Bronchus fibroblast of lung (primary cell): ENCODE data around the gene KCNRG. TPM values are rescaled to one million over a fixed set of nuclear protein-coding genes. Genes with fewer than 3 reads are reported as not detected.

Experiments used
- total RNA-seq: library from RNA; depleted of rRNA; stranded (reverse); fragments of >200 nt; gene quantifications from 2 replicates; pipeline ENCODE4 v1.2.3, GENCODE V29; 2015

The KCNRG gene, protein sequence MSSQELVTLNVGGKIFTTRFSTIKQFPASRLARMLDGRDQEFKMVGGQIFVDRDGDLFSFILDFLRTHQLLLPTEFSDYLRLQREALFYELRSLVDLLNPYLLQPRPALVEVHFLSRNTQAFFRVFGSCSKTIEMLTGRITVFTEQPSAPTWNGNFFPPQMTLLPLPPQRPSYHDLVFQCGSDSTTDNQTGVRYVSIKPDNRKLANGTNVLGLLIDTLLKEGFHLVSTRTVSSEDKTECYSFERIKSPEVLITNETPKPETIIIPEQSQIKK
- total RNA-seq, result 1.2 and 1.3 TPM in 2 replicates

DNA sequence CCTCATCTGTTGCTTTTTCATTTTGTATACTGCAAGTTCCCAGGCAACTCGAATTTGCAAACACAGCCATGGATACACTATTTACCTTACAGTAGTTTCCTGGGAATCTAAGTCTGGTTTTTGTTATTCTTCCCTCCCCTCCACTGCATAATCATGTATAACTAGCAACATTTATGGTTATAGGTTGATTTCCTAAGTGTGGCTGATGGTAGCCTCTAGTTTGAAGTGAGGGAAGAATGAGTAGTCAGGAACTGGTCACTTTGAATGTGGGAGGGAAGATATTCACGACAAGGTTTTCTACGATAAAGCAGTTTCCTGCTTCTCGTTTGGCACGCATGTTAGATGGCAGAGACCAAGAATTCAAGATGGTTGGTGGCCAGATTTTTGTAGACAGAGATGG is at the start of gene KCNRG:
Gene KCNRG (plus strand): TSS at position 187 of the 400 bp plus-strand sequence. CDS start 50 bp downstream, at position 237.

DNA sequence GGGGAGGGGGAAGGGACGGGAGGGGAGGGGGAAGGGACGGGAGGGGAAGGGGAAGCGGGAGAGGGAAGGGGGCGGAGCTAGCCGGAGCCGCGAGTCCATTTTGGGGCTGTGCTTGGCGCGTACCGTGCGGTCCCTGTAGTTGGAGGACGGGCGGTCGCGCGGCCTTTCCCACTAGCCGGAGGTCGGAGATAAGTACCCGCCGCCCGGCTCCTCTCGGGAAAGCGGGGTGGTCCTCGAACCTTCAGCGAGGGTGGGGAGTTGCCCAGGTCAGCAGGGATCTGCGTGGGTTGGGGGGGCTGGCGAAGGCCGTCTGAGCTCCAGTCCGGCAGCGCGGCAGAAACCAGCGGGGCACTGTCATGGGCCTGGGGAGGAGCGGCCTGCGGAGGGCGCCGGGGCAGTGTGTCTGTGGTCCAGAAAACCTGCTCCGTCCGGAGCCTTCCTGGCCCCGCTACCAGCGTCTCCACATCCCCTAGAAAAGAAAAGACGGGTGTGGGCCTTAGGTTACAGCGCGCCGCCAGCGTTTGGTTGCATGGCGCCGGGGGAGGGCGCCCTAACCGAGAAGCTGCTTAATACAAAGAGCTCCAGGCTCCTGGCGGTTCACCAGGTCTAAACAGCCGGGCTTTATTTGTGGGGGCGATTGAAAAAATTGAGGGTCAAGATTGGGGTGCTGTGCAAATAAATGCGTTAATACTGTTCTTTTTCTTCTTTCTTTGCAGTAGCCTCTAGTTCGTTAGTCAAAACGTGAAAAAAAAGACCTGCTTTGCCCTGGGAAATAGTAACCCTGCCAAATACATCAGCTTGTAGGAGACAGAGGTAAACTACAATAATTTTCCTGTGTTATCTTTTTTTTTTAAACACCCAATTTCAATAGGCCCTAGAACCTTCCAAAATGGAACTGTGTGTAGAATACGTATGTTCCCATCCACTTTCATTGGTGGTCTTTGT is 18.0 kb upstream of the KCNRG start, which contains the start of gene TRIM13:
Gene TRIM13 (plus strand): TSS at position 92 of the 945 bp plus-strand sequence. CDS start 14,899 bp downstream, outside the sequence.

Other genes starting within 250 kb of the KCNRG start
- gene KPNA3, start 222.8 kb upstream of the KCNRG start, total RNA-seq, result 26.2 and 28.9 TPM in 2 replicates
- 8.2 and 8.7 TPM in 2 replicates for gene SPRYD7, start 79.1 kb upstream of the KCNRG start, total RNA-seq
- gene TRIM13, start 18.4 kb upstream of the KCNRG start, total RNA-seq, result 15.5 and 16.6 TPM in 2 replicates